ENCODE data around the gene CLDN18.

CLDN18 gene

DNA sequence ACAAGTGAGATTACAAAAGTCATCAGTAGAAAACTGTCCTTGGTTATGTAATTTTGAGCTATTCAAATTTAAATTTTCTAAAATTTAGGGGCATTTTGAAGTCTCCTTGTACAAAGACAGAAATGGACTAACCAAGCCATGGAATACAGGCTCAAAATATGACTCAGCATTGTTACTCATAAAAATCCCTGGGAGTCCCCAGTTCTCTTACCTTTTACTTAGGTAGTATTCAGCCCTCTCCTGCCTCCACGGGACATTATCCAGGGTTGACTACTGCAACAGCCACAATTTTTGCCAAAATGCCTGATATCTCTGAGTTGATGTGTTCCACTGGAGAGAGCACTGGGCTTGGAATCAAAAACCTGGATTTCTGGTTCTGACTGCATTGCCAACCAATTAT lies 25.0 kb downstream of the CLDN18 start:
- no peaks in the 10 kb centered on the region for H3K9me3 Mint-ChIP-seq
- ATAC-seq (replicated peaks) = no peak

DNA sequence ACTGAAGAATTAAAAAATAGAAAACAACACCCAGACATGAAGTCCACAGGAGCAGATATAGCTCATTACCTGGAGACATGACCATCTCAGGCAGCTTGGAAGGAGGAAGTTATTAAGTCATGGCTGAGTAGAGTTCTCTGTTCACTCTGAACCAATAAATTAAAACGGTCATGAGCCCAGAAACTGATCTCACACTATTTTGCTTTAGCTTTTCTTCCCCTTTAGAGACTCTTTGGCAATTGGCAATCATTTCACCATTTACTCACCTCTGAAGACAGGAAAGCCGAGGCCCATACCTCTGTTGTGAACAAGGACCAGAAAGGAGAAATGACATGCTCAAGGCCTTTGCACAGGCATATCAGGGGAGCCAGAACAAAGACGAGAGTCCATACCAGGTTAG lies 26.6 kb downstream of the CLDN18 start:
- Mint-ChIP-seq H3K4me3 (no peak overlapping the region), H3K9me3 (no peaks in the 10 kb centered on the region), H3K27me3 (peaks cover 40 to 65% of the 10 kb centered on the region in 2 donors), H3K27ac (no peak overlapping the region), H3K4me1 (ENCODE audit: low read depth in 2 of 2) (no peaks in the 10 kb centered on the region), H3K36me3 (ENCODE audit: insufficient read depth) (no peaks in the 10 kb centered on the region)
- DNase-seq = no peak
- no peak for ATAC-seq (replicated peaks)

More for the DNA sequence above, 25.0 kb downstream of the CLDN18 start:
- no peak overlapping the region for H3K27ac Mint-ChIP-seq
- no peak for DNase-seq
- H3K4me1 Mint-ChIP-seq (ENCODE audit: low read depth in 2 of 2) = no peaks in the 10 kb centered on the region
- no peaks in the 10 kb centered on the region for H3K36me3 Mint-ChIP-seq (ENCODE audit: insufficient read depth)
- no peak overlapping the region for H3K4me3 Mint-ChIP-seq
- peaks cover 35 to 53% of the 10 kb centered on the region in 2 donors for H3K27me3 Mint-ChIP-seq

DNA sequence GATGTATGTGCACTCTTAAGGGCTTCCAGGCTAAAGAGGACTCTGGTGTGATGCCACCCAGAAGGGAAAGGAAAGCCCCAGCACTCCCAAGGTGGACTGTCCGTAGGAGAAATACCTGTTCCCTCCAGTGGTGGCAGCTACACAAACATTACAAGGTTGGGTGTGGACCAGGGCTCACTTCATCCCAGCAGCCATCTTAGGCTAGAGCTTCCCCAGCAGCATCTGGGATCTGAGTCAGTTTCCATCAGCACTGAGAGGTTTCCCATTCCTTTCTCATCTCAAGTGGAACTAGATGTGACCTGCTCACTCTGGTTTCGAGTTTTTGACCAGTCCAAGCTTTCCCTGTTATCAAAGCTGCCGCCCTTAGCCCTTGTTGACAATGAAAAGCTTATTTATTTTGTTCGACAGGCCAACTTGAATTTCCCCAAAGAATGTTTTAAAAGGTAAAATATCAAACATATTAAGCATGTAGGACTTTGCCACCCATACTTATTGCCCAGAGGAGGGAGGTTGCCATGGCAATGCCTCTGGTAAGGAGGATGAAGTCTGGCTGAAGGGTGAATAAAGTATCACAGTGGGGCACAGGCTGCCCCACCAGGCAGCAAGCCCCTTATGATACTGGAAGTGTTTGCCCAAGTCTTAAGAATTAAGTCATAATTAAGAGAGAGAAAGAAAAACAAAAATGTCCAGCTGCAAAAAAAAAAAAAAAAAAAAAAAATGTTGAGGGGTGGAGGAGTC lies 28.9 kb downstream of the CLDN18 start:
- ATAC-seq (replicated peaks) = no peak
- no peak overlapping the region for H3K4me3 Mint-ChIP-seq
- no peaks in the 10 kb centered on the region for H3K4me1 Mint-ChIP-seq (ENCODE audit: low read depth in 2 of 2)
- H3K27ac Mint-ChIP-seq = no peak overlapping the region
- no peak for DNase-seq
- no peaks in the 10 kb centered on the region for H3K36me3 Mint-ChIP-seq (ENCODE audit: insufficient read depth)
- H3K27me3 Mint-ChIP-seq = peaks cover 38 to 53% of the 10 kb centered on the region in 2 donors
- H3K9me3 Mint-ChIP-seq = no peaks in the 10 kb centered on the region

DNA sequence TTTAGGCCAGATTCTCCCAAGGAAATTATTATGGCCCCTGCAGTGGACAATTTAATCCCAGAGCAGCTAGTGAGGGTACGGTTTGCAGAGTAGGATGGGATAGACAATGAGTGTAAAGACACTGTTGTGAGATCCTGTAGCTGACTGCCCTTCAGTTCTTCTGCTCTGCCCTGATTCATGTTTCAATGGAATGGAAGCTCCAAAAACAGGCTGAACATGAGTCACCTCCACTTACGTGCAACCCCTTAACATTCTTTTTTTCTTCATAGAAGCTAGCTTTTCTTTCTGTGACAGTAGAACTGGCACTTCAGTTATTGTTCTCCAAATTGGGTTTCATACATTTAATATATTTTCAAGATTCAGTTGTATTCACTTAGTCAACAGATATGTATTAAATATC lies 32.1 kb downstream of the CLDN18 start:
- DNase-seq (no peak), ATAC-seq (replicated peaks) (no peak)
- H3K4me3 Mint-ChIP-seq = no peak overlapping the region
- no peaks in the 10 kb centered on the region for H3K36me3 Mint-ChIP-seq (ENCODE audit: insufficient read depth)
- H3K4me1 Mint-ChIP-seq (ENCODE audit: low read depth in 2 of 2) = no peaks in the 10 kb centered on the region
- H3K9me3 Mint-ChIP-seq = no peaks in the 10 kb centered on the region
- H3K27ac Mint-ChIP-seq = no peak overlapping the region
- H3K27me3 Mint-ChIP-seq = peaks cover 35 to 55% of the 10 kb centered on the region in 2 donors

DNA sequence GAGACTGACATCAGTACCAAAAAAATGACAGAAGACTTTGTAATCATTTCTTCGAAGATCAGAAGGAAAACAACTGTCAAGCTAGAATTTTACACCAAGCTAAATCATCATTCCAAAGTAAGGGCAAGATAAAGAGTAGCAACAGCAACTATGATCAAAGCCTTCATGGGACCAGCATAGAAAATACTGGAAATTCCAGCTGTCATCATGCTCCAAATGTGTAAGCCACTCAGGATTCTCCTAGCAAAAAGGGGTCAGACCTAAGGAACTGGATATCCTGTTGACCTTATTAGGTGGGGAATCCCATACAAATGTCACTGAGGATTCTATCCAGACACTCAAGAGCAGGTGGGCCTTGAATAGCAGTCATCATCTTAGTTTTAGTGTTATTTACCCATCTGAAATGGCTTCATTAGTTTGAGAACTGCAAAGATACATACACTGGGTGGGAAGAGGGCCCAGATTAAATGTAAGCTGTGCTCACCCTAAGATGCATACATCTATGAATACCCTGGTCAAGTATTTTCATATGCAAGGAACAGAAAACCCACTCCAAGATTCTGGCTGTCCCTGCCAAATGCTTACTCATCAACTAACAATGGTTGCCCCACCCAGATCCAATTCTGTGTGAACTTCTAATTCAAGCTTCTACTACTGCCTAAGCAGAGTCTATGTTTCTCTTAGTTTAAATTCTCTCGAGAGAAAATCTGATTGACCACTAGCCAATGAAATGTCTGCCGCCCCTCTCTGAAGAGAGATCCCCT lies 33.5 kb downstream of the CLDN18 start:
- Mint-ChIP-seq H3K27ac (no peak overlapping the region), H3K4me1 (ENCODE audit: low read depth in 2 of 2) (no peaks in the 10 kb centered on the region), H3K27me3 (peaks cover 25 to 41% of the 10 kb centered on the region in 2 donors), H3K4me3 (no peak overlapping the region), H3K9me3 (no peaks in the 10 kb centered on the region), H3K36me3 (ENCODE audit: insufficient read depth) (no peaks in the 10 kb centered on the region)
- DNase-seq (no peak), ATAC-seq (replicated peaks) (no peak)

DNA sequence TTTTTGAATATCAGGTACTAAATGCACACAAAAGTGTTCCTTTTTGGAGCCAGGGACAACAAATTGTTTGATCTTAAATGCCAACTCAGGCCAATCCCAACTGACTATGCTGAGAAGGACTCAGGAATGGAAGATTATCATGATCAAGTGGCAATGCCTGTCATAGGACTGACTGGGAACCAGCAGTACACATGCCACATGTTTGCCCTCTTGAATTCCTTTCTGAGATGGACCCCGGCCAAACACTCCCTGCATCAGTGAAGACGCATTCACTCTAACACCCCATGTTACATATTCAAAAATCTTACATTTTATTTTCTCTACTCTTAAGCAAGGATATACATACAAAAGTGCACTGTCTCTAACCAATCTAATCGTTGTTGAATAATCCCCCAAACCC lies 36.1 kb downstream of the CLDN18 start:
- Mint-ChIP-seq H3K36me3 (ENCODE audit: insufficient read depth) (no peaks in the 10 kb centered on the region), H3K27ac (no peak overlapping the region), H3K4me3 (no peak overlapping the region), H3K9me3 (peaks cover 5 to 13% of the 10 kb centered on the region in 2 donors), H3K4me1 (ENCODE audit: low read depth in 2 of 2) (peaks cover 0 to 2% of the 10 kb centered on the region in 2 donors), H3K27me3 (peaks cover 15 to 23% of the 10 kb centered on the region in 2 donors)
- DNase-seq (no peak), ATAC-seq (replicated peaks) (no peak)

DNA sequence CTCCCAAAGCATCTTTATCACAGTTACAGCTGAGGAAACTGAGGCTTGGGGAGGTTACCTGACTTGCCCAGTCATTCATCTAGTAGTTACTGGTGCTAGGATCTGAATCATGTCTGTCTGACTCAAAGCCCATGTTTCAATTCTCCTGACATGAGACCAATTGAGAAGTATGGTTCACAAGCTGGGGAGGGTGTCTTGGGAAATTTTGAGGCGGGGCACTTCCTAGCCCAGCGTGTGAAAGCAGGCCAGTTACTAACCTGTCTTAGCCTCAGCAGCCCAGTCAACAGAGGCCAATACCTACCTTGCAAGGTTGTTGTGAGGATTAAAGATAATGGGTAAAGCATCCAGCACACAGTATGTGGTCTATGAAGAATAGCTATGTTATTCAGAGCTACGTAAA lies 37.0 kb downstream of the CLDN18 start:
- Mint-ChIP-seq H3K27ac (no peak overlapping the region), H3K27me3 (peaks cover 15 to 19% of the 10 kb centered on the region in 2 donors), H3K36me3 (ENCODE audit: insufficient read depth) (no peaks in the 10 kb centered on the region), H3K4me1 (ENCODE audit: low read depth in 2 of 2) (peaks cover 0 to 2% of the 10 kb centered on the region in 2 donors), H3K9me3 (peaks cover 5 to 13% of the 10 kb centered on the region in 2 donors), H3K4me3 (no peak overlapping the region)
- no peak for DNase-seq
- ATAC-seq (replicated peaks) = no peak

DNA sequence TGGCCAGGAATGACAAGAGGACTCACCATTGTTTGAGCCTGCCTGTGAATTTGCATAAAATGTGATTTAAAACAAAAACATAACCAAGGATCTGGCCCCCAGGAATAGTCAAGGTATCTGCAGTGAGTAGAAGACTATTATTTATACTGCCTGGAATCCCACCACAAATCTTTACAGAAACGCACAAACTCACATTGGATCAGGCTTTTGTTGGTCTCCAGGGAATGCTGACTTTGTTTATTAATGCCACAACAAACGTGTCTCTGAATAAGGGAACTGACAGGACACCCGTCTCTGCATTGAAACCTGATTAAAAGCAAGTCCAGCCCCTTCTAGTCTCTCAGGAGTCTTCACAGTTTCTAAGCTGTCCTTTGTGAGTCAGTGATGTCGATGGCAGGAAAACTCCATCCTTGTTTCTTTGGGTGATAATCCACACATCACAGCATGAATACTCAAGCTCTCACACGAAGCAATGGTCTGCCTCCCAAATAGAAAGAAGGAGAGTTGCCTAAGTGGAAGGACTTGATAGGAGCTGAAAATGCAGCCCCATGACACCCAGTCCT lies 37.7 kb downstream of the CLDN18 start:
- Mint-ChIP-seq H3K27ac (no peak overlapping the region), H3K9me3 (peaks cover 5 to 13% of the 10 kb centered on the region in 2 donors), H3K4me3 (no peak overlapping the region), H3K27me3 (peaks cover 12 to 22% of the 10 kb centered on the region in 2 donors), H3K4me1 (ENCODE audit: low read depth in 2 of 2) (peaks cover 0 to 2% of the 10 kb centered on the region in 2 donors), H3K36me3 (ENCODE audit: insufficient read depth) (no peaks in the 10 kb centered on the region)
- no peak for DNase-seq
- no peak for ATAC-seq (replicated peaks)

DNA sequence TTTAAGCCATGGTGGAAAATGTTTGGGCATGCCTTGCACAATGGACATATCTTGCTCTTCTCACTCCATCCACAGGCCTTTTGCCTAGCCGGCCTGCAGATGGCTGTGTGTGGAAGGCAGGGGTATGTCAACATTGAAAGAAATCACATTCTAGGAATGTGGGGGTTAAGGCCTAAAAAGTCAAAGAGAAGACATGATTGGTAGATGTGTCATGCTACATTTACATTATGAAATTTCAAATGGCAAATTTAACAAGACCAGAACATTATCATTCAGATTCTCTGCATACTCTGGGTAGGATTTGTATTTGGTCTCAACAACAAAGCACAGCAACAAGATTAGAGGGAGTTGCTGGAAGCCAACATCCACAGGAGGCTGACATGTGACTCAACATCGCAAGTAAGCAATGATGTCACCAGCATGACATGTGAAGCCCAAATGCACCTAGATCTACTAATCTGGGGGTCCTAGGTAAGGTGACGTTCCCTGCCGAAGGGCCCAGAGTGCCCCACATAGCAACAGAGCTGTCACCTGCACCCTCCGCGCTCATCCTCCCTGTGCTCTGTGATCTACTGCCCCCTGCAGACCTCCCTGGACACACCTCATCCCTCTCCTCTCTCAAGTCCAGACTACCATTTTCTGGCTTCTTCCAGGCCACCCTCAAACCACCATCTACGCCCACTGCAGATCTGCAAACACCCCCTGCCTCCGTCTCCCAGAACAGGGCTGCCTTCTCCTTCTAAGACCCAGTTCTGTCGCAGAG lies 39.4 kb downstream of the CLDN18 start:
- Mint-ChIP-seq H3K4me3 (no peak overlapping the region), H3K27ac (no peak overlapping the region), H3K4me1 (ENCODE audit: low read depth in 2 of 2) (peaks cover 0 to 2% of the 10 kb centered on the region in 2 donors), H3K27me3 (peaks cover 19 to 32% of the 10 kb centered on the region in 2 donors), H3K36me3 (ENCODE audit: insufficient read depth) (no peaks in the 10 kb centered on the region), H3K9me3 (peaks cover 5 to 13% of the 10 kb centered on the region in 2 donors)
- ATAC-seq (replicated peaks) (no peak), DNase-seq (no peak)

DNA sequence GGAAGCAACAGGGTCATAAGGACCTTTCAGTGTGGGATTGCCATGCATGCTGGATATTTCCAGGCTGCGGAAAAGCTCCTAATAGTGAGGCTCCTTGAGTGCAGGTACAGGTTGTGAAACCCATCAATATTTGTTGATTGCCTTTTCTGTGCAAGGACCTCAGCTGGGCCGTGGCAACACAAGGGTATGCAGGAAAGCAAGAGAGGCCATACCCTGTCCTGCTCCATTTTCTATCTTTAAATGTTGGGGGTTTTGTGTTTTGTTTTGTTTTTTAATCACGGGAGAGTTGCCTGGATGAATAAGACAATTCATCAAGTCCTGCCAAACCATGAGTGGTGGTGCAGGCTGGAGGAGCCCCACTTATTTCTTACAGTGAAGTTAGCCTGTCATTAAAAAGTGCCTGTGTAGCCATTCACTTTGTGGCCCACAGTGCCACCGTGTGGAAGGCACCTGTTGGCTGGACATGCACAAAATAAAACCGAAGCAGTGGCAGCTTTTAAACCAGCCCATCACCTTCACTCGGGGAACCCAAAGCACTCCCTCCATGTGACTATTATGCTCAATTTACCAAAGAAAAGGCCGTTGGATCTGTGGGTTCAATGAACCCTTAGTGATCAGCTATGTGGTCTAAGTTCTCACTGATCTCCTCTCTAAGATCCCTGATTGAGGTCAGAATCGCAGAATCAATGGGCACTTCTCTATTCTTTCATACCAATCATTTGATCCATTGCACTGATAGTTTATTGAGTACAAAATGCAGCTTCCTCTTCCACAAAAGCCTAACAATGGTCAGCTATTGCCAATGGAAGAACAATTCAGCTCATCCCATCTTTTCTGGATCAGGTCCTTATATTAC lies 42.2 kb downstream of the CLDN18 start:
- Mint-ChIP-seq H3K27me3 (peaks cover 27 to 41% of the 10 kb centered on the region in 2 donors), H3K27ac (no peak overlapping the region), H3K4me1 (ENCODE audit: low read depth in 2 of 2) (peaks cover 0 to 2% of the 10 kb centered on the region in 2 donors), H3K9me3 (peaks cover 5 to 13% of the 10 kb centered on the region in 2 donors), H3K36me3 (ENCODE audit: insufficient read depth) (no peaks in the 10 kb centered on the region), H3K4me3 (no peak overlapping the region)
- DNase-seq (no peak), ATAC-seq (replicated peaks) (no peak)

DNA sequence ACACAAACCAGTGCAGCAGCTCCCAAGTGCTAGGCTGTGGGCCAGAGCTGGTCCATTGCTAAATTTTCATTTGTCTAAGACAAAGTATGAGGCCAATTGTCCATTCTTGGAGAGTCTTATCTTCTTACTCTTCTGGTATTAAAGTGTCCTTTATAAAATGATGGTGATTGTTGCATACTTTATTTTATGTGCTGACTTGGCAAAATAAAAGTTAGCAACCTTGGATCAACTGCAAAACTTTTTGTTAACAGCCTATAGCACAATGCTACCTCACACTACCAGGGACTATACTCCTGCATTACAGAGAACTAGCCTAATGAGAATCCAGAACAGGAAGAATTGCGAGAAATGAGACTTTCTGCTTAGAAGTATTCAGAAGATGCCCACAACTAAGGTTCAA lies 44.1 kb downstream of the CLDN18 start:
- ATAC-seq (replicated peaks) (no peak), DNase-seq (no peak)
- no peak overlapping the region for H3K4me3 Mint-ChIP-seq
- peaks cover 36 to 41% of the 10 kb centered on the region in 2 donors for H3K27me3 Mint-ChIP-seq
- H3K27ac Mint-ChIP-seq = no peak overlapping the region
- peaks cover 5 to 13% of the 10 kb centered on the region in 2 donors for H3K9me3 Mint-ChIP-seq
- no peaks in the 10 kb centered on the region for H3K36me3 Mint-ChIP-seq (ENCODE audit: insufficient read depth)
- peaks cover 0 to 2% of the 10 kb centered on the region in 2 donors for H3K4me1 Mint-ChIP-seq (ENCODE audit: low read depth in 2 of 2)

DNA sequence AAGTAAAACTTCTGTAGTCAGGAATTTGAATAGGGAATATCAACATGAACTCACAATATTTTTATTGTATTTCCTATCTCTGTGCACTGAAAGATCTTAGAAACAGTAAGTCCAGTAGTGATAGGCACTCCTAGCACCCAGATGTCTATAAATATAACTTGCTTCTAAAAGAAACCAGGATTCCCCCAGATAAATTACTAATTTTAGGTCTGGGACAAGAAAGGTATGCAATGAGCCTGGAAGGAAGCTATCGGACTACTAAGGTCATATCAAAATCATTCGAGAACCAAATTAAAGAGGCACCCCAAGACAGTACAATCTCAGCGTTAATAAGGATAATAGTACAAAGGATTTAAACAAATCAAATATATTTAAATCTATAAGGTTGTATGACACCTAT lies 47.4 kb downstream of the CLDN18 start:
- H3K27ac Mint-ChIP-seq = no peak overlapping the region
- peaks cover 36 to 40% of the 10 kb centered on the region in 2 donors for H3K27me3 Mint-ChIP-seq
- no peaks in the 10 kb centered on the region for H3K9me3 Mint-ChIP-seq

More for the DNA sequence above, 47.4 kb downstream of the CLDN18 start:
- Mint-ChIP-seq H3K4me3 (no peak overlapping the region), H3K4me1 (ENCODE audit: low read depth in 2 of 2) (no peaks in the 10 kb centered on the region), H3K36me3 (ENCODE audit: insufficient read depth) (no peaks in the 10 kb centered on the region)
- no peak for DNase-seq
- ATAC-seq (replicated peaks) = no peak
